GM18909 (cell line): ENCODE results near the gene TRIM46.
"Not testable (repeated sequence)": the region's sequence is repeated elsewhere in the genome, so short reads cannot be mapped to it uniquely, and the experiment has no call there.

Experiments
- ATAC-seq: cut with Tn5 transposase; IDR thresholded peaks from one replicate; pipeline ENCODE4 v1.9.1; 2021; ENCODE audit warnings: mild to moderate bottlenecking; ENCODE audit not compliant: unreplicated experiment, poor library complexity

TRIM46 gene

GRCh38 chr1:155200920-155201319 is 27.3 kb downstream of the TRIM46 start:
- ATAC-seq = no peak

GRCh38 chr1:155202198-155202597 is 28.5 kb downstream of the TRIM46 start:
- ATAC-seq = no peak

- ATAC-seq = no peak
Observed at GRCh38 chr1:155202731-155203515, 29.3 kb downstream of the TRIM46 start.

- ATAC-seq = no peak
Observed at GRCh38 chr1:155205035-155205434, 31.4 kb downstream of the TRIM46 start.

GRCh38 chr1:155205969-155206593 is 32.4 kb downstream of the TRIM46 start:
- no peak for ATAC-seq

GRCh38 chr1:155206891-155207805 is 33.5 kb downstream of the TRIM46 start:
- ATAC-seq = no peak

- ATAC-seq = no peak
Observed at GRCh38 chr1:155207806-155208540, 34.3 kb downstream of the TRIM46 start, which contains the start of gene THBS3. THBS3 (minus strand) TSS chr1:155207897; CDS start chr1:155207876, 21 bp downstream.

- peak; percentile 73 for ATAC-seq
Observed at GRCh38 chr1:155208541-155209311, 35.1 kb downstream of the TRIM46 start, which contains the start of gene MTX1. MTX1 (plus strand) TSS chr1:155208695; CDS start chr1:155208805, 110 bp downstream.

- no peak for ATAC-seq
Observed at GRCh38 chr1:155209312-155209721, 35.7 kb downstream of the TRIM46 start.

GRCh38 chr1:155210314-155211104 is 36.9 kb downstream of the TRIM46 start:
- no peak for ATAC-seq

- ATAC-seq = not testable (repeated sequence)
Observed at GRCh38 chr1:155211381-155212050, 37.9 kb downstream of the TRIM46 start.

- ATAC-seq = not testable (repeated sequence)
Observed at GRCh38 chr1:155212051-155212440, 38.4 kb downstream of the TRIM46 start.

GRCh38 chr1:155214702-155215101 is 41.1 kb downstream of the TRIM46 start:
- ATAC-seq = not testable (repeated sequence)

- ATAC-seq = no peak
Observed at GRCh38 chr1:155218854-155219591, 45.4 kb downstream of the TRIM46 start.

- no peak for ATAC-seq
Observed at GRCh38 chr1:155219592-155220031, 46.0 kb downstream of the TRIM46 start.

- ATAC-seq = not testable (repeated sequence)
Observed at GRCh38 chr1:155220211-155220965, 46.7 kb downstream of the TRIM46 start.
